ENCODE results near the gene PHRF1.

The PHRF1 gene

DNA sequence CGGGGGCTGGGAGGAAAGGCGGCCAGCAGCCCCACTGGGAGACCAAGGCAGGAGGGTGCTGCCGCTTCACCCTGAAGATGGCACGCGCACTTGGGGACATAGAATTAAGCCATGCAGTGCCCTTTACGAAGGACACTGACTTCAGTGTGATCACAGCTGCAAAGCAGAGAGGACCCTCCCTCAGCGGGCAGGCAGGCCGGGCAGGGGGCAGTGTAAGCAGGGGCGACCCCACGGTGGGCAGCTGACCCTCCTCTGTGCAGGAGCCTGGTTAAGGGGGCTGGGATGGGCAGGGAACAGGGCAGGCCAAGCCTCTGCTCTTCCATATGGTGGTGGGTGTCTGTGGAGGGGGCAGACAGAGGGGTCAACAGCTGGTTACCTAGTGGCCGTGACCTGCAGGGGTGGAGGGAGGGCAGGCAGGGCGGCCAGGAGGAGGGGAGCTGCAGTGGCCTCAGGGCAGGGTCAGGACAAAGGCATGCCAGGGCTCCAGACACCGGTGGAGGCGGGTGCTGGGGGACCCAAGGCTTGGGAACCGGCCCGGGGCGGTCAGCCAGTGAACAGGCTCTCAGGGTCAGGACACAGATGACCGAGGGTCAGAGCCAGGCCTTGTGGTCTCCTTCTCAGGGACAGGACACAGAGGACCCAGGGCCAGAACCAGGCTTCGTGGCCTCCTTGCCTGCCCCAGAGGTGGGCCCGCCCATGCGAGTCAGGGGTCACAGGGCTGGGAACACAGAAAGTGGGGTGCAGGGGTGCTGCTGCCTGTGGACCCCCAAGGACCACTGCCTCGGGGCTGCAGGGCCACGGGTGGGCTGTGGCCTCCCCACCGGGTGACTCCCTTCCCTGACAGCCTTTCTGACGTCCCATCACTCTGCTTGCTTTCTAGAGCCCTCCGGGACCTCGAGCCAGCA, 22.9 kb upstream of the PHRF1 start:
- Histone ChIP-seq H3K27ac (ENCODE audit: insufficient read depth, low read length, poor library complexity, severe bottlenecking) (no peak overlapping the region), H3K36me3 (ENCODE audit: control insufficient read depth, insufficient read depth, low read length) (no peaks in the 10 kb centered on the region), H3K9me3 (ENCODE audit: control insufficient read depth, low read length) (no peaks in the 10 kb centered on the region), H3K4me3 (ENCODE audit: insufficient read depth, low read depth, low read length, poor library complexity, severe bottlenecking) (no peak overlapping the region), H3K27me3 (replicated peaks; ENCODE audit: control insufficient read depth, insufficient read depth, low read length, poor library complexity, severe bottlenecking) (no peaks in the 10 kb centered on the region), H3K4me1 (ENCODE audit: control insufficient read depth, insufficient read depth, low read length, poor library complexity, severe bottlenecking) (peaks cover 14% of the 10 kb centered on the region)
- no peak for DNase-seq

DNA sequence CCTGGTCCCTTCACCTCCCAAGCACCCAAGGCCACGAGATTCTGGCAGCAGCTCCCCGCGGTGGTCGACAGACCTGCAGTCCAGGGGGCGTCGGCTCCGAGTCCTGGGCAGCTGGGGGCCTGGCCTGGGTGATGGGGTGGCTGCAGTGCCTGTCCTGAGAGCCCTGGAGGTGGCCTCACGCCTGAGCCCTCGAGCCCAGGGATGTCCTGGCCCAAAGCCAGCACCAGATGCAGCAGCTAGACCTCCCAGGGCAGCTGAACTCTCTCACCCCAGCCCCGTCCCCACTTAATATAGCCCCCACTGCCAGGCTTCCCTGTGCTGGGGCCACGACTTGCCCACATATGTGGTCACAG, 22.3 kb upstream of the PHRF1 start:
- Histone ChIP-seq H3K27me3 (replicated peaks; ENCODE audit: control insufficient read depth, insufficient read depth, low read length, poor library complexity, severe bottlenecking) (no peaks in the 10 kb centered on the region), H3K36me3 (ENCODE audit: control insufficient read depth, insufficient read depth, low read length) (no peaks in the 10 kb centered on the region), H3K9me3 (ENCODE audit: control insufficient read depth, low read length) (no peaks in the 10 kb centered on the region), H3K27ac (ENCODE audit: insufficient read depth, low read length, poor library complexity, severe bottlenecking) (no peak overlapping the region), H3K4me3 (ENCODE audit: insufficient read depth, low read depth, low read length, poor library complexity, severe bottlenecking) (no peak overlapping the region), H3K4me1 (ENCODE audit: control insufficient read depth, insufficient read depth, low read length, poor library complexity, severe bottlenecking) (peaks cover 14% of the 10 kb centered on the region)
- no peak for DNase-seq

DNA sequence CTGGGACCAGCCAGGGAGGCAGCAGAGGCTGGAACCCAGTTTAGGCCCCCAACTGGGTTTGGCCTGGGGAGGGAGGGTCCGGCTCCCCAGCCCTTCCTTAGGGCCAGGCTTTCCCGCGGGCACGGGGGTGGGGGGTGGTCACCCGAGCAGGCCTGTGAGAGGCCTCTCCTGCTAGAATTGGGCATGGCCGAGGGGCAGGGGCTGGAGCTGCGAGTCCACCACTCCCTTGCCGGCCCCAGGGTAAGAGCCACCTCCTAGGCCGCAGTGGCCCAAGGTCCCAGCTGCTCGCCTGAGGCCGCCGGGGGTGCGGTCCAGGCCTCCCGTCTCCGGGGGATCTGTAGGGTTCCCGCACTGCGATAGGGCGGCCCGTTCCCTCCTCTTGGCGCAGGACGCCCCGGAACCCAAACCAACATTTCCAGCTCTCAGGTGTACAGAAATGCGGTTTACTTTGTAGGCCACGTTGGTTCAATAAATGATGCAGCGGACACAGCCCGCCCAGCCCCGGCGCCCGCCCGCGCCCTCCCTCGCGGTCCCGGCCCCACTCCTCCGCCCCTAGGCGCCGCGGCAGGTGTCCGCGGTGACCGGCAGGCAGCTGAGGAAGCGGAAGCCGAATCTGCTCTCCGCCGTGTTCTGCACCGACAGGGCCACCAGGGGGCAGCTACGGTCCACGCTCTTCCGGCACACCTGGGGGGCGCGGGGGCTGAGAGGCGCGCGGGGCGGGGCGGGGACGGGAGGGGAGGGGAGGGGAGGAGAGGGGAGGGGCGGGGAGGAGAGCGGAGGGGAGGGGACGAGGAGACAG, 21.6 kb upstream of the PHRF1 start:
- Histone ChIP-seq H3K36me3 (ENCODE audit: control insufficient read depth, insufficient read depth, low read length) (no peaks in the 10 kb centered on the region), H3K4me3 (ENCODE audit: insufficient read depth, low read depth, low read length, poor library complexity, severe bottlenecking) (peak overlapping the region; percentile 61), H3K27me3 (replicated peaks; ENCODE audit: control insufficient read depth, insufficient read depth, low read length, poor library complexity, severe bottlenecking) (no peaks in the 10 kb centered on the region), H3K27ac (ENCODE audit: insufficient read depth, low read length, poor library complexity, severe bottlenecking) (no peak overlapping the region), H3K9me3 (ENCODE audit: control insufficient read depth, low read length) (no peaks in the 10 kb centered on the region), H3K4me1 (ENCODE audit: control insufficient read depth, insufficient read depth, low read length, poor library complexity, severe bottlenecking) (peaks cover 18% of the 10 kb centered on the region)
- peak; percentile 63 to 68 (median 67) for DNase-seq

DNA sequence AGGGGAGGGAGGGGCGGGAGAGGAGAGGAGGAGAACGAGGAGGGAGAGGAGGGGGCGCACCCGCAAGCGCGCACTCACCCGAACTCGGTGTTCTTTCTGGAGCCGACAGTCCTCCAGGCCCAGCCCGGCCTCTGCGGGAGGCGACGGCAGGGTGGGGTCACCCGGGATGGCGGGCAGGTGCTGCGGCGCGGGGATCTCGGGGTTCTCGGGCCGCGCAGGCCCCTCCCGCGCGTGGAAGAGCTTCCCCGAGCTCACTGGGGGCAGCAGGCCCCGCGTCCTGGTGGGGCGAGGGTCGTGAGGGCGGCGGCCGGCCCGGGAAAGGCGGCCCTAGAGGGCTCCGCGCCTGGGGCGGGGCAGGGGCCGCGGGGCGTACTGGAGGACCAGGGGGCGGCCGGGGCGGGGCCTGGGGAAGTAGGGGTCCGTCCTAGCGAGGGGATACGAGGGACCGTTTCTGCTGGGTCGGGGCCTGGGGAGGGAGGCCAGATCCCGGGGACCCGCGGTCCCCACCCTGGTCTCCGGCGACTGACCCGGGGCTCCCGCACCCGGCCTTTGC, 21.0 kb upstream of the PHRF1 start:
- no peak overlapping the region for H3K27ac ChIP-seq (ENCODE audit: insufficient read depth, low read length, poor library complexity, severe bottlenecking)
- no peaks in the 10 kb centered on the region for H3K27me3 ChIP-seq (replicated peaks; ENCODE audit: control insufficient read depth, insufficient read depth, low read length, poor library complexity, severe bottlenecking)
- H3K9me3 ChIP-seq (ENCODE audit: control insufficient read depth, low read length), result no peaks in the 10 kb centered on the region
- no peak for DNase-seq
- H3K4me3 ChIP-seq (ENCODE audit: insufficient read depth, low read depth, low read length, poor library complexity, severe bottlenecking), result peak overlapping the region; percentile 64
- H3K36me3 ChIP-seq (ENCODE audit: control insufficient read depth, insufficient read depth, low read length), result no peaks in the 10 kb centered on the region
- H3K4me1 ChIP-seq (ENCODE audit: control insufficient read depth, insufficient read depth, low read length, poor library complexity, severe bottlenecking), result peaks cover 24% of the 10 kb centered on the region

DNA sequence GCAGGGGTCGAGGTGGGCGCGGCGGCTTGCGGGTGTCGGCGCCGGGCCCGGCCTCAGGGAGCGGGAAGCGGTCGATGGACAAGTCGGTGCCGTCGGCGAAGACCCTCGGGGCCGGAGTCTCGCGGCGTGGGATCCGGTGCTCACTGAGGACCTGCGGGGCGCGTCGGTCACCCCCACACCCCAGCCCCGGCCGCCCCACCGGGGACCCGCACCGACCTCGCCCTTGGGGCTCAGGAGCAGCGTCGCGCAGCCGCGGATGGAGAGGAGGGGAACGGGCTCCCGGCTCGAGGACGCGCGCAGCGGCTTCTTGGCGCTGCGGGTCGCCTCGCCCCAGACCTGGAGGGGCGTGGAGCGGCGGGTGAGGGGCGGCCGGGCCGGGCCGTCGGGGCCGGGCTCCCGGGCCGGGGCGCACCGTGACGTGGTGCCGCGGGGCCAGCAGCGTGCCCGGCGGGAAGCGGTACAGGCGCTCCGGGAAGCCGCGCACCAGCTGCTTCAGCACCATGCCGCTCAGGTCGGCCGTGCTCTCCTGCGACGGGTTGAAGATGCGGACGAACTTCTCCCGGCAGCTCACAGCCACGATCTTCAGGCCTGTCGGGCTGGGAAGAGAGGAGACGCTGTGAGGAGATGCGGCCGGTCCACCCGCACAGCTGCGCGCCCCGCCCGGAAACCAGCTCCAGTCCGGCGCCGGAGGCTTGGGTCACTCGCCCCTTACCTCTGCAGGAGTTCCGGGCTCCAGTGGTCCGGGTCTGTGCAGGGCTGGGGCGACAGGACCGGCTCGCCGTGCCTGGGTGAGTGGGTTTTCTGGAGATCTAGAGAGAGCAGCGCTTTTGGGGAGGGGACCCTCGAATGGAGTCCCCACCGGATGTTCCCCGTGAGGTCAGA, 20.2 kb upstream of the PHRF1 start:
- H3K4me3 ChIP-seq (ENCODE audit: insufficient read depth, low read depth, low read length, poor library complexity, severe bottlenecking), result peak overlapping the region; percentile 64
- H3K27me3 ChIP-seq (replicated peaks; ENCODE audit: control insufficient read depth, insufficient read depth, low read length, poor library complexity, severe bottlenecking), result no peaks in the 10 kb centered on the region
- H3K9me3 ChIP-seq (ENCODE audit: control insufficient read depth, low read length), result no peaks in the 10 kb centered on the region
- peaks cover 27% of the 10 kb centered on the region for H3K4me1 ChIP-seq (ENCODE audit: control insufficient read depth, insufficient read depth, low read length, poor library complexity, severe bottlenecking)
- no peaks in the 10 kb centered on the region for H3K36me3 ChIP-seq (ENCODE audit: control insufficient read depth, insufficient read depth, low read length)
- DNase-seq, result no peak
- no peak overlapping the region for H3K27ac ChIP-seq (ENCODE audit: insufficient read depth, low read length, poor library complexity, severe bottlenecking)

DNA sequence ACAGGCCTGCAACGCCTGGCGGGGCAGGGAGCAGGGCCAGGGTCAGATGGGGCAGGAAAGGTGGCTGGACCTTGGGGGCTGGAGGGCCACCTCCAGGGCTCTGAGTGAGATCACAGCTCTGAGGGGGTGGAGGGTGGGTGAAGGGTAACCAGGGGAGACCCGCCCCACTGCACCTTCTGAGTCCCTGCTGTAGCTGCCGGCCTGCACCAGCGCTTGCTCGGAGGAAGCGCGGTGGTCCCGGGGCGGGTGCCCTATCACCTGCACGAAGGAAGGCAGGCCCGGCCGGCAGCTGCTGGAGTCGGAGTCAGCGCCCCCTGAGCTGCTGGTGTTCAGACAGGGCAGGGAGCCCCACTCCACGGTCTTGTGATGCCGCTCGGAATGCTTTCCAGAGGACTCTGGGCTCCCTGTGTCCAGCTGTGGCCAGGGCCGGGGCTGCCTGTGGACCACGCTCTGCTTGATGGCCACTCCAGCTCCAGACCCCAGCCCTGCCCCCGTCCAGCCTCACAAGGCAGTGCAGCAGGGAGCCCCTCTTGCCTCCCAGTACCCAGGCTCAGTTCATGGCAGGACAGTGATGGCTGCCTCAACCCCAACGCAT, 19.5 kb upstream of the PHRF1 start:
- Histone ChIP-seq H3K27ac (ENCODE audit: insufficient read depth, low read length, poor library complexity, severe bottlenecking) (no peak overlapping the region), H3K4me3 (ENCODE audit: insufficient read depth, low read depth, low read length, poor library complexity, severe bottlenecking) (no peak overlapping the region), H3K4me1 (ENCODE audit: control insufficient read depth, insufficient read depth, low read length, poor library complexity, severe bottlenecking) (peaks cover 32% of the 10 kb centered on the region), H3K9me3 (ENCODE audit: control insufficient read depth, low read length) (no peaks in the 10 kb centered on the region), H3K36me3 (ENCODE audit: control insufficient read depth, insufficient read depth, low read length) (no peaks in the 10 kb centered on the region), H3K27me3 (replicated peaks; ENCODE audit: control insufficient read depth, insufficient read depth, low read length, poor library complexity, severe bottlenecking) (no peaks in the 10 kb centered on the region)
- no peak for DNase-seq

DNA sequence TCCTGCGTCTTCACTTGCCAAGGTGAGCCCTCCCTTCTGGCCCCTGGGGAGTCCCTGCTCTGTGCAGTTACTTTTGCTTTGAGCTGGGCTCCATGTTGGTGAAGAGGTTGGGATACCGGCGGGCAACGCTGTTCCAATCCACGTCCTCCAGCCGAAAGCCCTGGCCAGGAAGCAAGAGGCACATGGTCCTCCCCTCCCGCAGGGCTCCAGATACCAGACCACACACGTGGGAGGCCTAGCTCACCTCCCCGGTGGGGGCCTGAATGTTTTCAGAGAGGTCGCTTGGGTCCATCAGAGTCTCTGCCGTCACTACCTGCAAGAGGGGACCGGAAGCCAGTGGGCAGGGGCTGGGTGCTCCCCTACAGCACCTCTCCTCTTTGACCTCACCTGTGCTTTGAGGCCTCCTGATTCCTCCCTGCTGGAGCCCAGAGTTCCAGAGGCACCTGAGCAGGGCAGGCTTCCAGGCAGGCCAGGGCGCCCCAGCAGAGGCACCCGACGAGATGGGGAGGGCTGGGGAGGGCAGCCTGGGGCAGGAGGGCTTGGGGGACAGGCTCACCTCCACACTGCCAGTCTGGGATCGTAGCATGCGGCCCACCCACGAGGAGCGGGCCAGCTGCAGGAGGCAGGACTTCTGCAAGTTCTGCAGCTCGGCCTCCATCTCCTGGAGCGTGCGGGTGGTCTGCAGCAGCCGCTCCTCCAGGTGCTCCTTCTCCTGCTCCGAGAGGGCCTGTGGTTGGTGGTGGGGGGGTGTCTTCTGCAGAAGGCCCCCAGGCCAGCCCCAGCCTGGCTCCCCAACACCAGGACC, 18.7 kb upstream of the PHRF1 start:
- H3K9me3 ChIP-seq (ENCODE audit: control insufficient read depth, low read length), result no peaks in the 10 kb centered on the region
- no peaks in the 10 kb centered on the region for H3K36me3 ChIP-seq (ENCODE audit: control insufficient read depth, insufficient read depth, low read length)
- no peak for DNase-seq
- no peaks in the 10 kb centered on the region for H3K27me3 ChIP-seq (replicated peaks; ENCODE audit: control insufficient read depth, insufficient read depth, low read length, poor library complexity, severe bottlenecking)
- no peak overlapping the region for H3K27ac ChIP-seq (ENCODE audit: insufficient read depth, low read length, poor library complexity, severe bottlenecking)
- H3K4me3 ChIP-seq (ENCODE audit: insufficient read depth, low read depth, low read length, poor library complexity, severe bottlenecking), result no peak overlapping the region
- peaks cover 38% of the 10 kb centered on the region for H3K4me1 ChIP-seq (ENCODE audit: control insufficient read depth, insufficient read depth, low read length, poor library complexity, severe bottlenecking)

DNA sequence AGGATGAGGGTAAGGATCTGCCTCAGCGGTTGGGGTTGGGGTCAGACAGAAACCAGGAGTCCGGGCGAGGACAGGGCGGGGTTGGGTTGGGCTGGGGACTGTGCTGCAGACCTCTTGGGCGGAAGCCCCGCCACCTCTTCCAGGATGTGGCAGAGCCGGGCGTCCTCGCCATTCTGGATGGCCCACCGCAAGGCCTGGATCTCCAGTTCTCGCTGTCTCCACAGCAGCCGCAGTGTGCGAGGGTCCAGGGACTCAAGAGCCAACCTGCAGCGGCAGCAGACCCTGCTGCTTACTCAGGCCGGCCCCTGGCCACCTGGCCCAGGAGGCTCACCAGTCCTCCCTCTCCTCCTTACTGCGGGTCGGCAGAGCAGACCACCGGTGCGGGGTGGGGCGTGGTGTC, 17.8 kb upstream of the PHRF1 start:
- peaks cover 6% of the 10 kb centered on the region for H3K36me3 ChIP-seq (ENCODE audit: control insufficient read depth, insufficient read depth, low read length)
- no peak overlapping the region for H3K27ac ChIP-seq (ENCODE audit: insufficient read depth, low read length, poor library complexity, severe bottlenecking)
- peaks cover 38% of the 10 kb centered on the region for H3K4me1 ChIP-seq (ENCODE audit: control insufficient read depth, insufficient read depth, low read length, poor library complexity, severe bottlenecking)
- no peak for DNase-seq
- no peak overlapping the region for H3K4me3 ChIP-seq (ENCODE audit: insufficient read depth, low read depth, low read length, poor library complexity, severe bottlenecking)
- no peaks in the 10 kb centered on the region for H3K27me3 ChIP-seq (replicated peaks; ENCODE audit: control insufficient read depth, insufficient read depth, low read length, poor library complexity, severe bottlenecking)
- H3K9me3 ChIP-seq (ENCODE audit: control insufficient read depth, low read length), result no peaks in the 10 kb centered on the region

All from effector memory CD4-positive, alpha-beta T cell (primary cell).